SU-DHL-6 (cell line): ENCODE results near the gene PRPS2.

Source experiments
- EZH2phosphoT487 ChIP-seq: fragments of 200-600 bp; sonication (generic), shearing (Covaris generic); conservative IDR thresholded peaks from 2 replicates; pipeline ENCODE4 v1.6.1; 2018; ENCODE audit warnings: mild to moderate bottlenecking, antibody characterized with exemption, low read length, moderate library complexity, mixed read lengths
- TF ChIP-seq, protein P1 (sequence below): fragments of 200-600 bp; sonication (generic); IDR thresholded peaks from one replicate; pipeline ENCODE4 v1.5.1; 2017; ENCODE audit warnings: antibody characterized with exemption, mild to moderate bottlenecking, low read length, moderate library complexity; ENCODE audit not compliant: insufficient read depth, poor library complexity, severe bottlenecking

- TF ChIP-seq, protein P1, sequence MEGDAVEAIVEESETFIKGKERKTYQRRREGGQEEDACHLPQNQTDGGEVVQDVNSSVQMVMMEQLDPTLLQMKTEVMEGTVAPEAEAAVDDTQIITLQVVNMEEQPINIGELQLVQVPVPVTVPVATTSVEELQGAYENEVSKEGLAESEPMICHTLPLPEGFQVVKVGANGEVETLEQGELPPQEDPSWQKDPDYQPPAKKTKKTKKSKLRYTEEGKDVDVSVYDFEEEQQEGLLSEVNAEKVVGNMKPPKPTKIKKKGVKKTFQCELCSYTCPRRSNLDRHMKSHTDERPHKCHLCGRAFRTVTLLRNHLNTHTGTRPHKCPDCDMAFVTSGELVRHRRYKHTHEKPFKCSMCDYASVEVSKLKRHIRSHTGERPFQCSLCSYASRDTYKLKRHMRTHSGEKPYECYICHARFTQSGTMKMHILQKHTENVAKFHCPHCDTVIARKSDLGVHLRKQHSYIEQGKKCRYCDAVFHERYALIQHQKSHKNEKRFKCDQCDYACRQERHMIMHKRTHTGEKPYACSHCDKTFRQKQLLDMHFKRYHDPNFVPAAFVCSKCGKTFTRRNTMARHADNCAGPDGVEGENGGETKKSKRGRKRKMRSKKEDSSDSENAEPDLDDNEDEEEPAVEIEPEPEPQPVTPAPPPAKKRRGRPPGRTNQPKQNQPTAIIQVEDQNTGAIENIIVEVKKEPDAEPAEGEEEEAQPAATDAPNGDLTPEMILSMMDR, result no peak
- no peak for TF ChIP-seq EZH2phosphoT487
Measured at GRCh38 chrX:12747433-12747832, 43.8 kb upstream of the PRPS2 start.
